ENCODE results near the gene USP7. TPM values are rescaled to one million over a fixed set of nuclear protein-coding genes. Genes with fewer than 3 reads are reported as not detected.

USP7 gene
- polyA plus RNA-seq, 6 donors from 2014 or later = 4.4 to 21.5 (median 12.2) TPM

DNA sequence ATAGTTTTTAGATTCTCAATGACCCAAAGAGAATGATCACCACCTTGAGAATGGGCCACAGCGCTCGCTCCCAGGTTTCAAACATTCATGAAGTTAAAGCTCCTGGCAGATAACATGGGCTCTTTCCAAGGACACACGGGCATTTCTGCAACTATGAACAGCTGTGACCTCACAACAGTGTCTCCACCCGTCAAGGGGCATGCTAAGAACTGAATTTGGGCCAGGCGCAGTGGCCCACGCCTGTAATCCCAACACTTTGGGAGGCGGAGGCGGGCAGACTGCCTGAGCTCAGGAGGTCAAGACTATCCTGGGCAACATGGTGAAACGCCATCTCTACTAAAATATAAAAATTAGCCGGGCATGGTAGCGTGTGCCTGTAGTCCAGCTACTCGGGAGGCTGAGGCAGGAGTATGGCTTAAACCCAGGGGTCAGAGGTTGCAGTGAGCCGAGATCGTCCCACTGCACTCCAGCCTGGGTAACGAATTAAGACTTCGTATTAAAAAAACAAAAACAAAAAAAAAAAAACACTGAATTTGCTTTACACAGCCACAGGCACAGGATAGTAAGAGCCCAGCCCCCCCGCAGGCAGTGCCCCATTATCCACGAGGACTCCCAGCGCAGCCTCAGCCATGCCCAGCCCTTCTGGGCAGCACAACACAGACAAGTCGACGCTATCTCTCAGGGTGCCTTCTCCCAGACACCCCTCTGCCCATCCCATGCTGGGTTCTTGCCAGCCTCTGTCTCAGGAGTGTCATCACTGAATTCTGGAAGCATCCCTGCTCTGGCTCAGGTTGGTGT, 7.2 kb downstream of the USP7 start:
- H3K4me1 Mint-ChIP-seq = peaks cover 68 to 90% (median 80%) of the 10 kb centered on the region in 3 donors
- H3K36me3 Mint-ChIP-seq = no peaks in the 10 kb centered on the region
- no peaks in the 10 kb centered on the region for H3K9me3 Mint-ChIP-seq
- no peaks in the 10 kb centered on the region for H3K27me3 Mint-ChIP-seq
- H3K4me3 Mint-ChIP-seq = peak overlapping the region in 6 of 8 donors; percentile 15 to 92 (median 54)
- peak overlapping the region in 3 of 6 donors; percentile 44 to 98 (median 62) for H3K27ac Mint-ChIP-seq
- DNase-seq = no peak
- ATAC-seq (ENCODE audit: low read depth in 2 of 2) = no peak

DNA sequence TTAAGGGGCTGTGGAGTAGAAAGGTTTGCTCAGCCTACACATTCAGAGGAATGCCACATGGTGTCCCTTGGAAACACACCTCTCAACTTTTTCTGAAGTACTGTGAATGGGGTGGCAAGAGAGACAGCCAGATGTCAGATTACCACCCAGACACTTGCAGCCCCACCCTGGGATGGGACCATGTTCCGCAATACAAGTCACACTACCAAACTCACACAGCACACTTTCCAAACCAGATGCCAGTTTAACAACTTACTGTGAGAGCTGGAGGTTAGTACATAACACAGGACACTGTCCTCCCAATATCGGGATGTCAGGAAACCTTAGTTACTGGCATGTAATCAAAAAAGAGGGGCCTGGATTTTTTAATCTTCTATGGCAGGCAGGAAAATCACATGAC, 7.9 kb downstream of the USP7 start:
- H3K9me3 Mint-ChIP-seq = no peaks in the 10 kb centered on the region
- peak overlapping the region in 2 of 6 donors; percentile 39 to 54 for H3K27ac Mint-ChIP-seq
- H3K36me3 Mint-ChIP-seq = no peaks in the 10 kb centered on the region
- no peak for ATAC-seq (ENCODE audit: low read depth in 2 of 2)
- peak overlapping the region in 4 of 8 donors; percentile 10 to 35 (median 26) for H3K4me3 Mint-ChIP-seq
- H3K4me1 Mint-ChIP-seq = peaks cover 66 to 90% (median 79%) of the 10 kb centered on the region in 3 donors
- no peaks in the 10 kb centered on the region for H3K27me3 Mint-ChIP-seq
- DNase-seq = no peak

DNA sequence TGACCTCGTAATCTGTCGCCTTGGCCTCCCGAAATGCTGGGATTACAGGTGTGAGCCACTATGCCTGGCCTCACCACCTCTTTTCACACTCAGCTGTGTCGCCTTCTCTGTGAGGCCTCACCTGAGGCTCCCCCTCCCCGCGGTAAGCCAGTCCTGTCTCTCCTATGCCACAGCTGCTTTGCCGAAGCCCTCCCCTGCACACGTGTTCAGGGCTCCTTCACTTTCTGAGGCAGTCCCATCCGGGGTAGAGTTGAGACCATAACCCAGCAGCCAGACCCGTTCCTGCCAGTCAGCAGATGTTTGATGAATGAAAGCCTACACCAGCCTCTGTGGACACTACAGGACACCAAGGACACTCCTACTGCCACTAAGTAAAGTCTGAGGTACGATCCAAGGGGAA, 10.6 kb downstream of the USP7 start:
- Mint-ChIP-seq H3K9me3 (no peaks in the 10 kb centered on the region), H3K36me3 (no peaks in the 10 kb centered on the region), H3K4me1 (peaks cover 61 to 90% (median 76%) of the 10 kb centered on the region in 3 donors), H3K27me3 (no peaks in the 10 kb centered on the region), H3K27ac (peak overlapping the region in 4 of 6 donors; percentile 28 to 91 (median 48)), H3K4me3 (peak overlapping the region in 6 of 8 donors; percentile 10 to 71 (median 58))
- ATAC-seq (ENCODE audit: low read depth in 2 of 2) (no peak), DNase-seq (no peak)

DNA sequence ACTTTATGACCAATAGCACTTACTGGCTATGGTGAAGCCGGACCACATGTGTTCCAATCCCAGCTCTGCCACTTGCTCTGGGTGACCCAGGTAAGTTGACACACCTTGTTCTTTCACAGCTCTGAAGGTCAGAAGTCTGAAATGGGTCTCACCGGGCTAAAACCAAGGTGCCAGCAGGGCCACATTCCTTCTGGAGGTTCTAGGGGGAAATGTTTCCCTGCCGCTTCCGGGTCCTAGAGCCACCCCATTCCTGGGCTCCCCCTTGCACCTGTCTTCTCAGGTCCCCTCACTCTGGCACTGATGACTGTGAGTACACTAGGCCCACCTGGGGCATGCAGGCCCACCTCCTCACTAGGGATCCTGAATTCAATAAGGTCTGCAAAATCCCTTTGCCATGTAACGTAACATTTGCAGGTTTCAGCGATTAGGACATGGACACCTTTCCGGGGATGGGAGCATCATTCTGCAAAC, 11.4 kb downstream of the USP7 start:
- H3K4me1 Mint-ChIP-seq = peaks cover 63 to 90% (median 78%) of the 10 kb centered on the region in 3 donors
- H3K36me3 Mint-ChIP-seq = no peaks in the 10 kb centered on the region
- H3K27me3 Mint-ChIP-seq = no peaks in the 10 kb centered on the region
- peak overlapping the region; percentile 20 to 88 (median 58) for H3K27ac Mint-ChIP-seq
- H3K4me3 Mint-ChIP-seq = peak overlapping the region in 7 of 8 donors; percentile 42 to 88 (median 71)
- DNase-seq = no peak
- H3K9me3 Mint-ChIP-seq = no peaks in the 10 kb centered on the region
- no peak for ATAC-seq (ENCODE audit: low read depth in 2 of 2)

- ATAC-seq (ENCODE audit: low read depth in 2 of 2) (peak; percentile 72 to 73), DNase-seq (peak; percentile 28)
- H3K9me3 Mint-ChIP-seq = no peaks in the 10 kb centered on the region
- no peaks in the 10 kb centered on the region for H3K27me3 Mint-ChIP-seq
- peak overlapping the region in 3 of 6 donors; percentile 61 to 88 (median 84) for H3K27ac Mint-ChIP-seq
- H3K4me1 Mint-ChIP-seq = peaks cover 60 to 90% (median 76%) of the 10 kb centered on the region in 3 donors
- no peaks in the 10 kb centered on the region for H3K36me3 Mint-ChIP-seq
- H3K4me3 Mint-ChIP-seq = peak overlapping the region; percentile 2 to 88 (median 72)
These were observed 12.0 kb downstream of the USP7 start for GRCh38 chr16:8951447-8952280.

GRCh38 chr16:8950580-8951077, 13.1 kb downstream of the USP7 start:
- peak overlapping the region in 1 of 6 donors; percentile 39 for H3K27ac Mint-ChIP-seq
- ATAC-seq (ENCODE audit: low read depth in 2 of 2) = no peak
- peak overlapping the region in 3 of 8 donors; percentile 50 to 76 (median 56) for H3K4me3 Mint-ChIP-seq

DNA sequence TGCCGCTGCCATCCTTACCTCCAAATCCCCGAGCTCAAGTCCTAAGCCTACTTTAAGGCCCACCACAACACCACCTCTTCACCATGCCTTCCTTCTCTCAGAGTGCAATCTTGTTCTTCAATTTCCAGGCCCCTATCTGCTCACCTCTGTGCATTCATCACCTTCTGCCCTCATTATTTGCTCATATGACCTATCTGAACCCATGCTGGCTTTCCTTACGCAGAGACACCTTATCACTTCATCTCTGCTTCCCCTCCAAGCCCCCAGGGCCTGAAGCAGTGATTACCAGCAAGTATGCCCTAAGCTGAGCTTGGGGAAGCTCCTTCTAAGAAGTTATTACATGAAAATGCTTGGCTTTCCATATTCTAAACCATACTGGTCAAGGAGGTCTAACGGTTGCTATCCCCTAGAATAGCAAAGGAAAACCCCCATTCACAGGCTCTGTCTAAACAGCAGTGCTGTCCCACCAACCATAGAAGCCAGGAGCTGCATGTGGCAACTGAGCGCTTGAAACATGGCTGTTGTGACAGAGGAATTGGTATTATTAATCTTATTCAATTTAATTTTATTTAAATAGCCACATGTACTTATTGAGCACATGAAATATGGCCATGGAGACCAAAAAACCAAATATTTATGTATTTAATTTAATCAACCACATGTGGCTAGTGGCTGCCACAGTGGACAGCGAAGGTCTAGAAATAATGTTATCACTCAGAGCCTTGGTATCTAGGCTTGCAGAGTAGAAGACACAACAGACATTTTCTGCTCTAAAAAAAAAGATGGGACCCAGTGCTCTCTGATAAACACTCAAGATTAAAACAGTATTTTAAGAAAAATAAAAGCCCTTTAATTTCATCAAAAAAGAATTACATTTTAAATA, 13.9 kb downstream of the USP7 start:
- H3K9me3 Mint-ChIP-seq = no peaks in the 10 kb centered on the region
- no peaks in the 10 kb centered on the region for H3K27me3 Mint-ChIP-seq
- no peak for ATAC-seq (ENCODE audit: low read depth in 2 of 2)
- H3K4me1 Mint-ChIP-seq = peaks cover 73 to 92% (median 79%) of the 10 kb centered on the region in 3 donors
- peak overlapping the region in 7 of 8 donors; percentile 2 to 62 (median 34) for H3K4me3 Mint-ChIP-seq
- peak overlapping the region in 3 of 6 donors; percentile 39 to 75 (median 70) for H3K27ac Mint-ChIP-seq
- no peak for DNase-seq
- H3K36me3 Mint-ChIP-seq = no peaks in the 10 kb centered on the region

More at GRCh38 chr16:8950580-8951077, 13.1 kb downstream of the USP7 start:
- H3K36me3 Mint-ChIP-seq = no peaks in the 10 kb centered on the region
- DNase-seq = no peak
- H3K9me3 Mint-ChIP-seq = no peaks in the 10 kb centered on the region
- H3K4me1 Mint-ChIP-seq = peaks cover 69 to 90% (median 77%) of the 10 kb centered on the region in 3 donors
- H3K27me3 Mint-ChIP-seq = no peaks in the 10 kb centered on the region

DNA sequence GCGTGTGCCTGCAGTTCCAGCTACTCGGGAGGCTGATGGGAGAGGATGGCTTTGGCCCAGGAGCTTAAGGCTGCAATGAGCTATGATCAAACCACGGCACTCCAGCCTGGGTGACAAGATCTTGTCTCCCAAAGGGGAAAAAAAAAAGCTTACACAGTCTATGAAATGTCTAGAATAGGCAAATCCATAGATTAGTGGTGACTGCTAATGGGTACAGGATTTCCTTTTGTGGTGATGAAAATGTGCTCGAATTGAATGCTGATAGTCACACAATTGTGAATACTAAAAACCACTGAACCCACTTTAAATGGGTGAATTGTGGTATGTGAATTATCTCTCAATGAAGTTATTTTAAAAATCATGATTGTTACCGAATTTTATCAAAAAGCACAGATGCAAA, 14.9 kb downstream of the USP7 start:
- no peaks in the 10 kb centered on the region for H3K36me3 Mint-ChIP-seq
- DNase-seq = no peak

GRCh38 chr16:8948069-8948593, 15.6 kb downstream of the USP7 start:
- no peak for DNase-seq
- Mint-ChIP-seq H3K36me3 (no peaks in the 10 kb centered on the region), H3K4me1 (peaks cover 85 to 100% (median 92%) of the 10 kb centered on the region in 3 donors), H3K27me3 (no peaks in the 10 kb centered on the region), H3K4me3 (peak overlapping the region in 6 of 8 donors; percentile 53 to 84 (median 71)), H3K9me3 (no peaks in the 10 kb centered on the region), H3K27ac (peak overlapping the region in 5 of 6 donors; percentile 39 to 92 (median 43))
- ATAC-seq (ENCODE audit: low read depth in 2 of 2) = no peak

More for the DNA sequence above, 14.9 kb downstream of the USP7 start:
- peak overlapping the region in 1 of 6 donors; percentile 43 for H3K27ac Mint-ChIP-seq
- no peak for ATAC-seq (ENCODE audit: low read depth in 2 of 2)
- H3K4me3 Mint-ChIP-seq = peak overlapping the region in 7 of 8 donors; percentile 2 to 69 (median 53)
- H3K4me1 Mint-ChIP-seq = peaks cover 82 to 95% (median 88%) of the 10 kb centered on the region in 3 donors
- H3K27me3 Mint-ChIP-seq = no peaks in the 10 kb centered on the region
- no peaks in the 10 kb centered on the region for H3K9me3 Mint-ChIP-seq

GRCh38 chr16:8946544-8946943, 17.2 kb downstream of the USP7 start:
- H3K4me3 Mint-ChIP-seq = peak overlapping the region in 7 of 8 donors; percentile 2 to 94 (median 91)
- H3K27me3 Mint-ChIP-seq = no peaks in the 10 kb centered on the region
- H3K27ac Mint-ChIP-seq = peak overlapping the region in 4 of 6 donors; percentile 47 to 97 (median 76)
- no peaks in the 10 kb centered on the region for H3K36me3 Mint-ChIP-seq
- peaks cover 83 to 99% (median 92%) of the 10 kb centered on the region in 3 donors for H3K4me1 Mint-ChIP-seq
- H3K9me3 Mint-ChIP-seq = no peaks in the 10 kb centered on the region
- DNase-seq (peak; percentile 36), ATAC-seq (ENCODE audit: low read depth in 2 of 2) (peak; percentile 54 to 58)

GRCh38 chr16:8945626-8946296, 17.9 kb downstream of the USP7 start:
- Mint-ChIP-seq H3K4me1 (peaks cover 83 to 99% (median 94%) of the 10 kb centered on the region in 3 donors), H3K27ac (peak overlapping the region; percentile 81 to 98 (median 96)), H3K27me3 (no peaks in the 10 kb centered on the region), H3K36me3 (no peaks in the 10 kb centered on the region), H3K9me3 (no peaks in the 10 kb centered on the region), H3K4me3 (peak overlapping the region; percentile 4 to 94 (median 90))
- DNase-seq = no peak
- ATAC-seq (ENCODE audit: low read depth in 2 of 2) = no peak
